Right atrium auricular region (tissue), 2 donors: ENCODE data around the gene SMG6. TPM values are rescaled to one million over a fixed set of nuclear protein-coding genes. Genes with fewer than 3 reads are reported as not detected.
A peak's percentile ranks its signal among the peaks of the same experiment; 100 is the strongest.

Experiments
- DNase-seq: peaks from one replicate; pipeline ENCODE4 v3.0.0-alpha.2; 2019; ENCODE audit warnings: low spot score
- H3K27ac ChIP-seq, 2 donors: fragments of 200-600 bp; sonication (generic); 1 replicate in 1 of 2; 2 replicates in 1 of 2; pipeline ENCODE4 v1.5.1; 2016 to 2019
- H3K27me3 ChIP-seq, 2 donors: fragments of 200-600 bp; sonication (generic); one replicate each; pipeline versions ENCODE4 v1.5.1 to v1.6.0; 2017 to 2019
- H3K36me3 ChIP-seq: fragments of 200-600 bp; sonication (generic); one replicate; pipeline ENCODE4 v1.5.1; 2016
- H3K4me1 ChIP-seq, 2 donors: fragments of 200-600 bp; sonication (generic); one replicate each; pipeline versions ENCODE4 v1.5.1 to v1.6.0; 2017 to 2019
- H3K4me3 ChIP-seq, 2 donors: fragments of 200-600 bp; sonication (generic); 1 replicate in 1 of 2; 2 replicates in 1 of 2; pipeline ENCODE4 v1.5.1; 2017 to 2019; ENCODE audit warnings: mild to moderate bottlenecking in 1 of 2, moderate library complexity in 1 of 2
- H3K9me3 ChIP-seq, 2 donors: fragments of 200-600 bp; sonication (generic); one replicate each; pipeline ENCODE4 v1.5.1; 2019
- CTCF ChIP-seq, 2 donors: fragments of 200-600 bp; sonication (generic); IDR thresholded peaks; one replicate each; pipeline ENCODE4 v1.5.1; 2019; ENCODE audit warnings: antibody characterized with exemption in 2 of 2
- total RNA-seq, 2 donors: library from RNA; depleted of rRNA; stranded (reverse); fragments of >200 nt; gene quantifications; one replicate each; pipeline ENCODE4 v1.1.0, GENCODE V29; 2016

SMG6 gene
- total RNA-seq, 2 donors from 2014 or later, result 18.2 to 29.3 TPM

- H3K9me3 ChIP-seq, result no peaks in the 10 kb centered on the region
- no peak for DNase-seq
- no peak overlapping the region for H3K4me3 ChIP-seq
- peaks cover 0 to 80% of the 10 kb centered on the region in 2 donors for H3K4me1 ChIP-seq
- peak overlapping the region; percentile 69 to 79 for H3K27ac ChIP-seq
- peaks cover 7% of the 10 kb centered on the region for H3K36me3 ChIP-seq
- no peaks in the 10 kb centered on the region for H3K27me3 ChIP-seq
- TF ChIP-seq CTCF (IDR thresholded peaks at IDR 0.05), result no peak
These were observed 233.2 kb downstream of the SMG6 start for GRCh38 chr17:2070241-2071023.

GRCh38 chr17:2068519-2069051, 235.0 kb downstream of the SMG6 start:
- H3K4me3 ChIP-seq, result no peak overlapping the region
- peaks cover 0 to 86% of the 10 kb centered on the region in 2 donors for H3K4me1 ChIP-seq
- H3K36me3 ChIP-seq, result peaks cover 15% of the 10 kb centered on the region
- peak overlapping the region; percentile 75 to 85 for H3K27ac ChIP-seq
- no peak for TF ChIP-seq CTCF (IDR thresholded peaks at IDR 0.05)
- H3K27me3 ChIP-seq, result no peaks in the 10 kb centered on the region
- H3K9me3 ChIP-seq, result no peaks in the 10 kb centered on the region
- DNase-seq, result no peak

- DNase-seq, result no peak
- Histone ChIP-seq H3K27ac (peak overlapping the region; percentile 75 to 85), H3K4me1 (peaks cover 0 to 87% of the 10 kb centered on the region in 2 donors), H3K36me3 (peaks cover 17% of the 10 kb centered on the region), H3K4me3 (no peak overlapping the region), H3K9me3 (no peaks in the 10 kb centered on the region), H3K27me3 (no peaks in the 10 kb centered on the region)
- no peak for TF ChIP-seq CTCF (IDR thresholded peaks at IDR 0.05)
These were observed 235.5 kb downstream of the SMG6 start for GRCh38 chr17:2068031-2068518.

- Histone ChIP-seq H3K27ac (peak overlapping the region; percentile 75 to 85), H3K36me3 (peaks cover 17% of the 10 kb centered on the region), H3K4me3 (no peak overlapping the region), H3K27me3 (no peaks in the 10 kb centered on the region), H3K9me3 (no peaks in the 10 kb centered on the region), H3K4me1 (peaks cover 0 to 87% of the 10 kb centered on the region in 2 donors)
- DNase-seq, result no peak
- no peak for TF ChIP-seq CTCF (IDR thresholded peaks at IDR 0.05)
These were observed 236.0 kb downstream of the SMG6 start for GRCh38 chr17:2067608-2068024.

- H3K9me3 ChIP-seq, result no peaks in the 10 kb centered on the region
- no peak for TF ChIP-seq CTCF (IDR thresholded peaks at IDR 0.05)
- no peaks in the 10 kb centered on the region for H3K27me3 ChIP-seq
- no peak overlapping the region for H3K4me3 ChIP-seq
- peak overlapping the region; percentile 75 to 85 for H3K27ac ChIP-seq
- peaks cover 0 to 87% of the 10 kb centered on the region in 2 donors for H3K4me1 ChIP-seq
- peaks cover 17% of the 10 kb centered on the region for H3K36me3 ChIP-seq
- DNase-seq, result no peak
These were observed 236.5 kb downstream of the SMG6 start for GRCh38 chr17:2067048-2067561.
